IMR-90 (cell line): Measurements from ENCODE around the gene TPR. TPM values are rescaled to one million over a fixed set of nuclear protein-coding genes. Genes with fewer than 3 reads are reported as not detected.

ENCODE experiments used
- ATAC-seq: fragments of 200-7000 bp; cut with Tn5 transposase; 2 replicates; pipeline ENCODE4 v1.9.1; 2020; ENCODE audit warnings: low read depth, mild to moderate bottlenecking, moderate library complexity
- BruUV-seq: library from RNA; stranded (reverse); fragments of 400-500 nt; replicated peaks from 2 replicates; lab custom pipeline; 2021; lab: Mats Ljungman, UMichigan
- CTCF ChIA-PET: fragments of 300-600 bp; formaldehyde crosslinking; extraction: SDS; loops from one replicate; lab custom pipeline; 2021; ENCODE audit warnings: antibody characterized with exemption; lab: Yijun Ruan, JAX
- POLR2A ChIA-PET: fragments of 300-600 bp; sonication (Branson Sonifier 250); formaldehyde crosslinking; loops from one replicate; lab custom pipeline; 2022; ENCODE audit warnings: antibody characterized with exemption; ENCODE audit not compliant: unreplicated experiment; lab: Charles Lee
- DNase-seq: peaks from one replicate; pipeline ENCODE4 v3.0.0; 2013
- H2AFZ ChIP-seq: replicated peaks from 2 replicates; pipeline ENCODE3; 2013; ENCODE audit warnings: low read length, mild to moderate bottlenecking; ENCODE audit not compliant: poor library complexity
- H2AK5ac ChIP-seq: 2 replicates; pipeline ENCODE4 v1.6.1; 2013; ENCODE audit warnings: low read depth, low read length, inconsistent platforms
- H2AK9ac ChIP-seq: replicated peaks from 2 replicates; pipeline ENCODE3; 2013; ENCODE audit warnings: mild to moderate bottlenecking, low read depth, low read length, moderate library complexity; ENCODE audit not compliant: poor library complexity
- H2BK120ac ChIP-seq: 2 replicates; pipeline ENCODE4 v1.6.1; 2013; ENCODE audit warnings: low read depth, low read length, inconsistent platforms
- H2BK15ac ChIP-seq: 3 replicates; pipeline ENCODE4 v1.6.1; 2013; ENCODE audit warnings: low read depth, low read length, inconsistent platforms
- H2BK20ac ChIP-seq: 2 replicates; pipeline ENCODE4 v1.6.1; 2013; ENCODE audit warnings: low read depth, mild to moderate bottlenecking, inconsistent platforms, low read length, moderate library complexity
- H2BK5ac ChIP-seq: 2 replicates; pipeline ENCODE4 v1.6.1; 2013; ENCODE audit warnings: mild to moderate bottlenecking, low read depth, low read length, inconsistent platforms; ENCODE audit not compliant: poor library complexity, severe bottlenecking
- H3K14ac ChIP-seq: replicated peaks from 2 replicates; pipeline ENCODE4 v1.6.1; 2013; ENCODE audit warnings: low read depth, low read length, inconsistent platforms
- H3K18ac ChIP-seq: 2 replicates; pipeline ENCODE4 v1.6.1; 2013; ENCODE audit warnings: low read depth, low read length, control low read depth
- H3K23ac ChIP-seq: 2 replicates; pipeline ENCODE4 v1.6.1; 2013; ENCODE audit warnings: low read depth, low read length, inconsistent platforms
- H3K27ac ChIP-seq: 2 replicates; pipeline ENCODE4 v1.5.1; 2013; ENCODE audit warnings: mild to moderate bottlenecking, control low read depth, low read length; ENCODE audit not compliant: insufficient read depth
- H3K27me3 ChIP-seq: 2 replicates; pipeline ENCODE4 v1.6.1; 2013; ENCODE audit warnings: low read length; ENCODE audit not compliant: control insufficient read depth, insufficient read depth
- H3K36me3 ChIP-seq: 2 replicates; pipeline ENCODE4 v1.6.1; 2013; ENCODE audit warnings: low read length, mixed read lengths; ENCODE audit not compliant: control insufficient read depth, insufficient read depth
- H3K4ac ChIP-seq: 2 replicates; pipeline ENCODE4 v1.6.1; 2013; ENCODE audit warnings: low read depth, low read length, inconsistent platforms
- H3K4me1 ChIP-seq: 2 replicates; pipeline ENCODE4 v1.6.1; 2013; ENCODE audit warnings: low read length, mixed read lengths; ENCODE audit not compliant: control insufficient read depth, insufficient read depth
- H3K4me2 ChIP-seq: 2 replicates; pipeline ENCODE4 v1.6.1; 2013; ENCODE audit warnings: low read depth, mild to moderate bottlenecking, control low read depth, low read length, moderate library complexity
- H3K4me3 ChIP-seq: 2 replicates; pipeline ENCODE4 v1.5.1; 2013; ENCODE audit warnings: low read depth, mild to moderate bottlenecking, control low read depth, low read length, moderate library complexity; ENCODE audit not compliant: insufficient read depth
- H3K56ac ChIP-seq: 2 replicates; pipeline ENCODE4 v1.6.1; 2013; ENCODE audit warnings: low read length, inconsistent platforms; ENCODE audit not compliant: insufficient read depth; ENCODE audit errors: extremely low read depth
- H3K79me1 ChIP-seq, 2 experiments: 2 replicates each; pipeline ENCODE4 v1.6.1; 2013; ENCODE audit warnings: low read length in 2 of 2, inconsistent platforms in 1 of 2, low read depth in 1 of 2
- H3K9ac ChIP-seq: 2 replicates; pipeline ENCODE4 v1.6.1; 2013; ENCODE audit warnings: low read depth, low read length, control low read depth
- H3K9me1 ChIP-seq: 2 replicates; pipeline ENCODE4 v1.6.1; 2013; ENCODE audit warnings: low read length, inconsistent platforms; ENCODE audit not compliant: insufficient read depth
- H3K9me3 ChIP-seq: 2 replicates; pipeline ENCODE4 v1.6.1; 2013; ENCODE audit warnings: low read length; ENCODE audit not compliant: control insufficient read depth, insufficient read depth
- H4K20me1 ChIP-seq: 2 replicates; pipeline ENCODE4 v1.6.1; 2013; ENCODE audit warnings: low read length, inconsistent platforms; ENCODE audit not compliant: insufficient read depth
- H4K5ac ChIP-seq: 2 replicates; pipeline ENCODE4 v1.6.1; 2013; ENCODE audit warnings: mild to moderate bottlenecking, low read depth, low read length, control low read depth
- H4K8ac ChIP-seq, 2 experiments: 2 replicates each; pipeline ENCODE4 v1.6.1; 2013; ENCODE audit warnings: low read depth in 2 of 2, low read length in 2 of 2, control low read depth in 1 of 2, inconsistent platforms in 1 of 2
- H4K91ac ChIP-seq: 2 replicates; pipeline ENCODE4 v1.6.1; 2013; ENCODE audit warnings: low read depth, low read length, inconsistent platforms; ENCODE audit not compliant: insufficient read depth
- BHLHE40 ChIP-seq: fragments of 150-350 bp; IDR thresholded peaks from 2 replicates; pipeline ENCODE4 v1.6.1; 2016; ENCODE audit warnings: mild to moderate bottlenecking, low read depth, low read length
- CEBPB ChIP-seq: IDR thresholded peaks from 2 replicates; pipeline ENCODE4 v1.6.1; 2012; ENCODE audit warnings: low read depth, low read length, improper control_type of control experiment
- CHD1 ChIP-seq: IDR thresholded peaks from 2 replicates; pipeline ENCODE4 v1.6.1; 2012; ENCODE audit warnings: low read depth, low read length, improper control_type of control experiment
- FOS ChIP-seq: fragments of 150-350 bp; IDR thresholded peaks from 2 replicates; pipeline ENCODE4 v1.6.1; 2016; ENCODE audit warnings: low read depth, low read length
- MAFK ChIP-seq: IDR thresholded peaks from 2 replicates; pipeline ENCODE4 v1.6.1; 2012; ENCODE audit warnings: low read depth, low read length, improper control_type of control experiment
- MAZ ChIP-seq: IDR thresholded peaks from 2 replicates; pipeline ENCODE4 v1.6.1; 2012; ENCODE audit warnings: low read depth, mild to moderate bottlenecking, low read length, improper control_type of control experiment, moderate library complexity, borderline replicate concordance
- MXI1 ChIP-seq: IDR thresholded peaks from 2 replicates; pipeline ENCODE4 v1.6.1; 2012; ENCODE audit warnings: low read depth, mild to moderate bottlenecking, low read length, moderate library complexity, borderline replicate concordance
- NFE2L2 ChIP-seq: fragments of 150-350 bp; IDR thresholded peaks from 2 replicates; pipeline ENCODE4 v1.6.1; 2016; ENCODE audit warnings: low read depth, mild to moderate bottlenecking, low read length
- POLR2A ChIP-seq: IDR thresholded peaks from 2 replicates; pipeline ENCODE4 v1.6.1; 2012; ENCODE audit warnings: mild to moderate bottlenecking, low read depth, low read length
- RAD21 ChIP-seq: IDR thresholded peaks from 2 replicates; pipeline ENCODE4 v1.6.1; 2012; ENCODE audit warnings: low read length, improper control_type of control experiment
- RCOR1 ChIP-seq: IDR thresholded peaks from 2 replicates; pipeline ENCODE4 v1.6.1; 2012; ENCODE audit warnings: mild to moderate bottlenecking, low read length, improper control_type of control experiment; ENCODE audit not compliant: insufficient replicate concordance
- RFX5 ChIP-seq: IDR thresholded peaks from 2 replicates; pipeline ENCODE4 v1.8.0; 2012; ENCODE audit warnings: low read depth, mild to moderate bottlenecking, low read length, moderate library complexity
- SMC3 ChIP-seq: fragments of 150-350 bp; IDR thresholded peaks from 2 replicates; pipeline ENCODE4 v1.6.1; 2016; ENCODE audit warnings: low read depth, mild to moderate bottlenecking, antibody characterized with exemption, low read length, moderate library complexity
- WGBS, 2 experiments: methylation state at CpG; one replicate each; pipeline versions ENCODE4 v1.1.5 to v1.1.7; 2013; ENCODE audit warnings: missing lambda C conversion rate in 2 of 2; ENCODE audit not compliant: insufficient read length in 1 of 2; ENCODE audit errors: extremely low coverage in 2 of 2; 5-methylcytosine and 5-hydroxymethylcytosine counted together
- dilution Hi-C: fragments of 300-500 bp; cut with HindIII; formaldehyde crosslinking; loops from one replicate; pipeline ENCODE4 v1.14.3; 2018; ENCODE audit warnings: low sequenced_read_pairs; ENCODE audit not compliant: unreplicated experiment
- in situ Hi-C: fragments of 300-500 bp; cut with MboI; formaldehyde crosslinking; loops from 3 replicates; pipeline ENCODE4 v1.14.3; 2019; ENCODE audit warnings: low sequenced_read_pairs, inconsistent platforms, mixed read lengths
- intact Hi-C: fragments of 100-400 bp; cut with micrococcal nuclease; formaldehyde crosslinking; loops from 2 replicates; pipeline ENCODE4 v1.10.0; 2022
- polyA plus RNA-seq, 3 experiments: library from polyadenylated mRNA; depleted of rRNA; stranded (reverse); fragments of >200 nt; gene quantifications; 2 replicates each; pipeline ENCODE4 v1.2.3, GENCODE V29; 2012; ENCODE audit warnings: low replicate concordance in 1 of 3
- total RNA-seq: library from RNA; depleted of rRNA; stranded (reverse); fragments of >200 nt; gene quantifications from 2 replicates; pipeline ENCODE4 v1.2.3, GENCODE V29; 2012
- TF ChIP-seq, protein P1 (sequence below): conservative IDR thresholded peaks from 2 replicates; pipeline ENCODE4 v1.5.1; 2012; ENCODE audit warnings: mild to moderate bottlenecking, low read depth, low read length, improper control_type of control experiment
- TF ChIP-seq, protein P2 (sequence below): fragments of 150-350 bp; IDR thresholded peaks from 2 replicates; pipeline ENCODE4 v1.6.1; 2017; ENCODE audit warnings: mild to moderate bottlenecking, antibody characterized with exemption, low read length, low read depth
- TF ChIP-seq, protein P3 (sequence below): fragments of 150-350 bp; IDR thresholded peaks from 2 replicates; pipeline ENCODE4 v1.6.1; 2016; ENCODE audit warnings: low read depth, mild to moderate bottlenecking, low read length, moderate library complexity, borderline replicate concordance

Gene TPR
- total and polyA plus RNA-seq, 2 of the 4 experiments (the other 2 are of a cell fraction), result 38.2 to 60.4 TPM

DNA sequence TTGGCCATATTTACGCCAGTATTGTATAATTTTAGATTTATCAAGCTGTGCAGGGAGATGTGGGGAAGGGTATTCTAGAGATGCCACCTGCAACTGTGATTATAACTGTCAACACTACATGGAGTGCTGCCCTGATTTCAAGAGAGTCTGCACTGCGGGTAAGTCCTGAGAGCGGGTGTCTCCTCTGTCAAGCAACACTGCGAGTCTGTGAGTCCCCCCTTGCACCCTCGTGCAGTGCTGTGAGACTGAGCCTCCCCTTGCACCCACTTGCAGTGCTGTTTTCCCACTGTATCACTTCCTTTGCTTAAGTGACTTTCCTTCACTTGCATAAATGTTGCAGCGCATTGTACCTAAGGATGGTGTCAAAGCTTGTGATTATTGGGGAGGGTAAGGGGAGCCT lies 75.0 kb downstream of the TPR start:
- H2AK9ac ChIP-seq, result no peak overlapping the region
- H3K18ac ChIP-seq, result no peak overlapping the region
- H2BK5ac ChIP-seq, result no peak overlapping the region
- no peak overlapping the region for H3K27ac ChIP-seq
- H4K20me1 ChIP-seq, result no peaks in the 10 kb centered on the region
- WGBS, 2 experiments, result no CpG with 5 or more reads among the region's 6 CpGs
- no peak overlapping the region for H3K9ac ChIP-seq
- no peak overlapping the region for H2BK120ac ChIP-seq
- no peak overlapping the region for H2AK5ac ChIP-seq
- no peaks in the 10 kb centered on the region for H3K9me1 ChIP-seq
- H2BK20ac ChIP-seq, result no peak overlapping the region
- no peak overlapping the region for H3K4me3 ChIP-seq
- POLR2A ChIA-PET, result no interaction called here
- H4K5ac ChIP-seq, result no peak overlapping the region
- no peak overlapping the region for H3K4me2 ChIP-seq
- H3K14ac ChIP-seq, result no peak overlapping the region
- CTCF ChIA-PET, result no interaction called here
- H3K4ac ChIP-seq, result no peak overlapping the region
- H4K91ac ChIP-seq, result no peak overlapping the region
- no peaks in the 10 kb centered on the region for H3K79me1 ChIP-seq
- BruUV-seq, result no TSS peak
- DNase-seq, result no peak
- no peak overlapping the region for H3K56ac ChIP-seq
- dilution Hi-C loops, result no loop called here
- no peak for TF ChIP-seq RFX5
- no peak for TF ChIP-seq CEBPB
- TF ChIP-seq RCOR1, result no peak
- no peak for TF ChIP-seq BHLHE40
- no peak for TF ChIP-seq CHD1
- TF ChIP-seq FOS, result no peak
- TF ChIP-seq, protein P1, sequence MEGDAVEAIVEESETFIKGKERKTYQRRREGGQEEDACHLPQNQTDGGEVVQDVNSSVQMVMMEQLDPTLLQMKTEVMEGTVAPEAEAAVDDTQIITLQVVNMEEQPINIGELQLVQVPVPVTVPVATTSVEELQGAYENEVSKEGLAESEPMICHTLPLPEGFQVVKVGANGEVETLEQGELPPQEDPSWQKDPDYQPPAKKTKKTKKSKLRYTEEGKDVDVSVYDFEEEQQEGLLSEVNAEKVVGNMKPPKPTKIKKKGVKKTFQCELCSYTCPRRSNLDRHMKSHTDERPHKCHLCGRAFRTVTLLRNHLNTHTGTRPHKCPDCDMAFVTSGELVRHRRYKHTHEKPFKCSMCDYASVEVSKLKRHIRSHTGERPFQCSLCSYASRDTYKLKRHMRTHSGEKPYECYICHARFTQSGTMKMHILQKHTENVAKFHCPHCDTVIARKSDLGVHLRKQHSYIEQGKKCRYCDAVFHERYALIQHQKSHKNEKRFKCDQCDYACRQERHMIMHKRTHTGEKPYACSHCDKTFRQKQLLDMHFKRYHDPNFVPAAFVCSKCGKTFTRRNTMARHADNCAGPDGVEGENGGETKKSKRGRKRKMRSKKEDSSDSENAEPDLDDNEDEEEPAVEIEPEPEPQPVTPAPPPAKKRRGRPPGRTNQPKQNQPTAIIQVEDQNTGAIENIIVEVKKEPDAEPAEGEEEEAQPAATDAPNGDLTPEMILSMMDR, result no peak
- no peak for TF ChIP-seq MXI1
- TF ChIP-seq SMC3, result no peak
- TF ChIP-seq RAD21, result no peak
- TF ChIP-seq NFE2L2, result no peak
- TF ChIP-seq MAZ, result no peak
- TF ChIP-seq, protein P2, sequence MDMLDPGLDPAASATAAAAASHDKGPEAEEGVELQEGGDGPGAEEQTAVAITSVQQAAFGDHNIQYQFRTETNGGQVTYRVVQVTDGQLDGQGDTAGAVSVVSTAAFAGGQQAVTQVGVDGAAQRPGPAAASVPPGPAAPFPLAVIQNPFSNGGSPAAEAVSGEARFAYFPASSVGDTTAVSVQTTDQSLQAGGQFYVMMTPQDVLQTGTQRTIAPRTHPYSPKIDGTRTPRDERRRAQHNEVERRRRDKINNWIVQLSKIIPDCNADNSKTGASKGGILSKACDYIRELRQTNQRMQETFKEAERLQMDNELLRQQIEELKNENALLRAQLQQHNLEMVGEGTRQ, result no peak
- TF ChIP-seq POLR2A, result no peak
- TF ChIP-seq, protein P3, sequence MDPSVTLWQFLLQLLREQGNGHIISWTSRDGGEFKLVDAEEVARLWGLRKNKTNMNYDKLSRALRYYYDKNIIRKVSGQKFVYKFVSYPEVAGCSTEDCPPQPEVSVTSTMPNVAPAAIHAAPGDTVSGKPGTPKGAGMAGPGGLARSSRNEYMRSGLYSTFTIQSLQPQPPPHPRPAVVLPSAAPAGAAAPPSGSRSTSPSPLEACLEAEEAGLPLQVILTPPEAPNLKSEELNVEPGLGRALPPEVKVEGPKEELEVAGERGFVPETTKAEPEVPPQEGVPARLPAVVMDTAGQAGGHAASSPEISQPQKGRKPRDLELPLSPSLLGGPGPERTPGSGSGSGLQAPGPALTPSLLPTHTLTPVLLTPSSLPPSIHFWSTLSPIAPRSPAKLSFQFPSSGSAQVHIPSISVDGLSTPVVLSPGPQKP, result no peak
- no peak for TF ChIP-seq MAFK
- no peak overlapping the region; the same call in 1 of the 2 replicates for H3K23ac ChIP-seq
- ATAC-seq, result no peak
- H3K36me3 ChIP-seq, result no peaks in the 10 kb centered on the region
- H3K27me3 ChIP-seq, result no peaks in the 10 kb centered on the region
- H3K4me1 ChIP-seq, result no peaks in the 10 kb centered on the region
- in situ Hi-C loops, result no loop called here
- no peaks in the 10 kb centered on the region for H3K9me3 ChIP-seq
- H2BK15ac ChIP-seq, result no peak overlapping the region
- intact Hi-C loops, result loop anchor here (10.0 kb wide), 1 partner anchor 145 kb away; no protein-coding TSS in a partner anchor
- no peak overlapping the region for H4K8ac ChIP-seq
- H2AFZ ChIP-seq, result no peak overlapping the region
